Measurements from ENCODE around the gene DUSP8. TPM values are rescaled to one million over a fixed set of nuclear protein-coding genes. Genes with fewer than 3 reads are reported as not detected.

DUSP8 gene
- total RNA-seq, 1 donor from 2014 or later: 18.0 TPM

DNA sequence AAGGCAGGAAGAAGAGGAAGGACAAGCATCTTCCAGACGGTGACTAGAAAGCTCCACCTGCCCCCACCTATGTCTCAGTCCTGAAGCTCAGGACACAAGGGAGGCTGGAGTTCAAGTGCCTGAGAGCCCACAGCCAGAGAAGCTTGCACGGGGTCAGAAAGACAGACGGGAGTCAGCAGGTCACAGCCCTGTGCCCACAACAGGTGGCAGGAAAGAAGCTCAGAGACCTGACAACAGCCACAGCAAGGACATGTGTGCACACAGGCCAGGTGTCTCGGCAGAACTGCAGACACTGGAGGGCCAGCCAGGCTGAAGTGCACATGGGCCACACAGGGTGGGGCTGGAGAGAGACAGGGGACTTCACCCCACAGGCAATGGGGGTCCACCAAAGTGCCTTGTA, 48.3 kb downstream of the DUSP8 start:
- no peaks in the 10 kb centered on the region for H3K27me3 ChIP-seq
- H3K27ac ChIP-seq: no peak overlapping the region
- ATAC-seq (no peak), DNase-seq (no peak)
- TF ChIP-seq, protein P1, sequence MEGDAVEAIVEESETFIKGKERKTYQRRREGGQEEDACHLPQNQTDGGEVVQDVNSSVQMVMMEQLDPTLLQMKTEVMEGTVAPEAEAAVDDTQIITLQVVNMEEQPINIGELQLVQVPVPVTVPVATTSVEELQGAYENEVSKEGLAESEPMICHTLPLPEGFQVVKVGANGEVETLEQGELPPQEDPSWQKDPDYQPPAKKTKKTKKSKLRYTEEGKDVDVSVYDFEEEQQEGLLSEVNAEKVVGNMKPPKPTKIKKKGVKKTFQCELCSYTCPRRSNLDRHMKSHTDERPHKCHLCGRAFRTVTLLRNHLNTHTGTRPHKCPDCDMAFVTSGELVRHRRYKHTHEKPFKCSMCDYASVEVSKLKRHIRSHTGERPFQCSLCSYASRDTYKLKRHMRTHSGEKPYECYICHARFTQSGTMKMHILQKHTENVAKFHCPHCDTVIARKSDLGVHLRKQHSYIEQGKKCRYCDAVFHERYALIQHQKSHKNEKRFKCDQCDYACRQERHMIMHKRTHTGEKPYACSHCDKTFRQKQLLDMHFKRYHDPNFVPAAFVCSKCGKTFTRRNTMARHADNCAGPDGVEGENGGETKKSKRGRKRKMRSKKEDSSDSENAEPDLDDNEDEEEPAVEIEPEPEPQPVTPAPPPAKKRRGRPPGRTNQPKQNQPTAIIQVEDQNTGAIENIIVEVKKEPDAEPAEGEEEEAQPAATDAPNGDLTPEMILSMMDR (IDR thresholded peaks at IDR 0.05): no peak
- intact Hi-C loops (cut with DNase I): no loop called here
- H3K36me3 ChIP-seq: no peaks in the 10 kb centered on the region
- H3K4me1 ChIP-seq: peaks cover 28% of the 10 kb centered on the region
- H3K9me3 ChIP-seq: no peaks in the 10 kb centered on the region
- no peak overlapping the region for H3K4me3 ChIP-seq

DNA sequence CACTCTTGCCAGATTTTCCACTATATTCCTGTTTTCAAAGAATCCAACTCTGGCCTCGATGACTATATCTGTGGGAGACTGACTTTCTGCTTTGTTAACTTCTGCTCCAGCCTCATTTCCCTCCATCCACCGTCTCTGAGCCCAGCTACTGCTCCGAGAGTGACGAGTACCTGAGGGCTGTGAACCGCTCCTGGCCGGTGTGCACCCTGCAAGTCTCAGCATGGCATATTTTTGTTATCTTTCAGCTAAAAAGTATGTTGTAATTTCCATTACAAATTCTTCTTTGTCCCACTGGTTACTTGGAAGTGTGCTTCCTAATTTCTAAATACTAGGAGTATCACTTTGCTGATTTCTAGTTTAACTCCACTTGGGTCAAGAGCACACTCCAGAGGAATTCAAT, 49.0 kb downstream of the DUSP8 start:
- intact Hi-C loops (cut with DNase I): no loop called here
- H3K4me1 ChIP-seq: peaks cover 28% of the 10 kb centered on the region
- H3K9me3 ChIP-seq: no peaks in the 10 kb centered on the region

DNA sequence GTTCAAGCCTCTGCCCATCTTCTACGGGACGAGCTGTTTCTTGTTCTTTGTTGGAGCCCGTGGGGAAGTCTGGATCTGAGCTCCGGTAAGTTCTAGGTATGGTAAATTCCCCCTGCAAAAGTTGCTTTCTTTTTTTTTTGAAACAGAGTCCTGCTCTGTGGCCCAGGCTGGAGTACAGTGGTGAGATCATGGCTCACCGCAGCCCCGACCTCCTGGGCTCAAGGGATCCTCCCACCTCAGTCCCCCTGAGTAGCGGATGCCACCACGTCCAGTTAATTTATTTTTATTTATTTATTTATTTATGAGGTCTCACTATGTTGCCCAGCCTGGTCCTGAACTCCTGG, 50.0 kb downstream of the DUSP8 start:
- no peak overlapping the region for H3K27ac ChIP-seq
- peaks cover 28% of the 10 kb centered on the region for H3K4me1 ChIP-seq
- H3K36me3 ChIP-seq: no peaks in the 10 kb centered on the region
- H3K27me3 ChIP-seq: no peaks in the 10 kb centered on the region
- ATAC-seq: no peak
- intact Hi-C loops (cut with DNase I): no loop called here
- TF ChIP-seq, protein P1 (IDR thresholded peaks at IDR 0.05): no peak
- H3K9me3 ChIP-seq: no peaks in the 10 kb centered on the region
- H3K4me3 ChIP-seq: no peak overlapping the region
- DNase-seq: no peak

More for the DNA sequence above, 49.0 kb downstream of the DUSP8 start:
- TF ChIP-seq, protein P1 (IDR thresholded peaks at IDR 0.05): no peak
- Histone ChIP-seq H3K36me3 (no peaks in the 10 kb centered on the region), H3K4me3 (no peak overlapping the region), H3K27ac (no peak overlapping the region), H3K27me3 (no peaks in the 10 kb centered on the region)
- DNase-seq: no peak
- no peak for ATAC-seq

DNA sequence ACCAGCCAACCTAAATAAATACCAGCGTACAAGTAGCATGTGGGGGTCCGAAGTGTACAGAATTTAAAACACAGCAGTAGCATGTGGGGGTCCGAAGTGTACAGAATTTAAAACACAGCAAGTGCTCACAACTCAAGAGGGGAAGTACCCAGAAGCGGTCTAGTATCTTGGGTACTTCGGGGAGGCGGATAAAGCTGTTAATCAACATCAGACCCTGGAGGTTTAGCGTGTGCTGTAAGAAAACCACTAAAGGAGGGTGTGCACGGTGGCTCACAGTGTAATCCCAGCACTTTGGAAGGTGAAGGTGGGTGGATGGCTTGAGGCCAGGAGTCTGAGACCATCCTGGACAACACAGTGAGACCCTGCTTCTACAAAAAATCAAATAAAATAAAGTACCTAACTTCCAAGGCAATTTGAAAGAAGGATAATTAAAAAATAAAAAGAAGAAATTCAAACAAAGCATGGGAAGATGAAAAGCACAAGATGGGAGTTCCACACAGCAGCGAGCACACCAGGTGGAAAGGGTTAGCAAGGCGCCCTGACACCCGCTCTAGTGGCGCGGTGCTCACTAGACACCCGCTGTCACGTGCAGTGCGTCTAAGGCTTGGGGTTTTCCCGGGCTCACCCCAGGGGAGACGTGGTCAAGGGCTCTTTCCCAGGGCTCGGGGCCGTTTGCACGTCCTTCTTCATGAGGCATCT, 50.5 kb downstream of the DUSP8 start:
- ATAC-seq: no peak
- Histone ChIP-seq H3K4me1 (peaks cover 28% of the 10 kb centered on the region), H3K36me3 (no peaks in the 10 kb centered on the region), H3K9me3 (no peaks in the 10 kb centered on the region), H3K27ac (no peak overlapping the region), H3K4me3 (no peak overlapping the region), H3K27me3 (no peaks in the 10 kb centered on the region)
- no peak for DNase-seq
- intact Hi-C loops (cut with DNase I): no loop called here
- TF ChIP-seq, protein P1 (IDR thresholded peaks at IDR 0.05): no peak

DNA sequence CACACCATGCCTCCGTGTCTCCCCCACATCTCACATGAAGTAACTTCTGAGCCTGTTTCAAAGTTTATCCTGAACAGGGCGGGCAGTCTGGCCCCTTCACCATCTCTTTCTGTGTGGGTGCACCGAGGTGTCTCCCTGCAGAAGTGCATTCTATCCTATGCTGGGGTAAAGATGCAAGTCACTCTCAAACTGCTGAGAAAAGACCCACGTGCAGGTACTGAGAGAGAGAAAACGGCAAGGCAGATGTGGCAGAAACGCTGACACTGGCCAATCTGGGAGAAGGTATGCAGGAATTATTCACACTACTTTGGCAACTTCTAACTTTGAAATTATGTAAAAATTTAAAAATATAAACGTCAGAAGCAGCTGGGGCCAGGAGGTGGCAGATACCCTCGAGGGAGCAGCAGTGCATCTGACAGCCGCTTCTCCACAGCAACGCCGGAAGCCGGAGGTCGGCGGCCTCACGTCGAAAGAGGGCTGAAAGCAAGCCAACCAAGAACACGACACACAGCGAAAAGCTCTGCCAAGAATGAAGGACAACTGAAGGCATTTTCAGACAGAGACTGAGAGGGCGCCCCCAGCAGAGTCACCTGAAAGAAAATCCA, 51.3 kb downstream of the DUSP8 start:
- intact Hi-C loops (cut with DNase I): no loop called here
- TF ChIP-seq, protein P1 (IDR thresholded peaks at IDR 0.05): no peak
- Histone ChIP-seq H3K4me3 (no peak overlapping the region), H3K36me3 (no peaks in the 10 kb centered on the region), H3K9me3 (no peaks in the 10 kb centered on the region), H3K27me3 (no peaks in the 10 kb centered on the region), H3K4me1 (peaks cover 35% of the 10 kb centered on the region), H3K27ac (no peak overlapping the region)
- ATAC-seq (no peak), DNase-seq (no peak)
